Measurements from ENCODE around the gene CREB3L2.

The CREB3L2 gene

DNA sequence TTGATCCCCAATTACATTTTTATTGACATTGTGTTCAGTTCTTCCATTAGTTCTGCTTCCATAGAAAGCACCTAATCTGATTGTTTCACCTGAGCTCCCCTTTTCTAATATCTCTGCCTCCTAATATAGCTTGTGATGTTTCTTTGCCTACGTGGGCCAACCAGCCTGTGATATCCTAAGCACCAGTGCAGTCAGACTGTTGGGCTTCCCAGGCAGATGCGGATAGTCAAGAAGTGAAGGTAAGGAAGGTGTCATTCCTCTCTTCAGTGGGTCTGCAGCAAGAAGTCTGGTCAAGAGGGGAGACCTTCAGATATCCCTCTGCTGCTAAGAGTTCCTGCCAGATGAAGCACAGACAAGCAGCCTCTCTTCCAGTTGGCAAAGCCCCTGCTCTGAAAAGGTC is 138.9 kb downstream of the CREB3L2 start:
- no peak for DNase-seq (ENCODE audit: low read depth in 1 of 2, low spot score in 1 of 2)
- no peak overlapping the region for H3K4me3 ChIP-seq (replicated peaks; ENCODE audit: insufficient read depth, low read length)
- TF ChIP-seq, protein P1, sequence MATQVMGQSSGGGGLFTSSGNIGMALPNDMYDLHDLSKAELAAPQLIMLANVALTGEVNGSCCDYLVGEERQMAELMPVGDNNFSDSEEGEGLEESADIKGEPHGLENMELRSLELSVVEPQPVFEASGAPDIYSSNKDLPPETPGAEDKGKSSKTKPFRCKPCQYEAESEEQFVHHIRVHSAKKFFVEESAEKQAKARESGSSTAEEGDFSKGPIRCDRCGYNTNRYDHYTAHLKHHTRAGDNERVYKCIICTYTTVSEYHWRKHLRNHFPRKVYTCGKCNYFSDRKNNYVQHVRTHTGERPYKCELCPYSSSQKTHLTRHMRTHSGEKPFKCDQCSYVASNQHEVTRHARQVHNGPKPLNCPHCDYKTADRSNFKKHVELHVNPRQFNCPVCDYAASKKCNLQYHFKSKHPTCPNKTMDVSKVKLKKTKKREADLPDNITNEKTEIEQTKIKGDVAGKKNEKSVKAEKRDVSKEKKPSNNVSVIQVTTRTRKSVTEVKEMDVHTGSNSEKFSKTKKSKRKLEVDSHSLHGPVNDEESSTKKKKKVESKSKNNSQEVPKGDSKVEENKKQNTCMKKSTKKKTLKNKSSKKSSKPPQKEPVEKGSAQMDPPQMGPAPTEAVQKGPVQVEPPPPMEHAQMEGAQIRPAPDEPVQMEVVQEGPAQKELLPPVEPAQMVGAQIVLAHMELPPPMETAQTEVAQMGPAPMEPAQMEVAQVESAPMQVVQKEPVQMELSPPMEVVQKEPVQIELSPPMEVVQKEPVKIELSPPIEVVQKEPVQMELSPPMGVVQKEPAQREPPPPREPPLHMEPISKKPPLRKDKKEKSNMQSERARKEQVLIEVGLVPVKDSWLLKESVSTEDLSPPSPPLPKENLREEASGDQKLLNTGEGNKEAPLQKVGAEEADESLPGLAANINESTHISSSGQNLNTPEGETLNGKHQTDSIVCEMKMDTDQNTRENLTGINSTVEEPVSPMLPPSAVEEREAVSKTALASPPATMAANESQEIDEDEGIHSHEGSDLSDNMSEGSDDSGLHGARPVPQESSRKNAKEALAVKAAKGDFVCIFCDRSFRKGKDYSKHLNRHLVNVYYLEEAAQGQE (IDR thresholded peaks at IDR 0.05; ENCODE audit: insufficient replicate concordance, low read depth): no peak
- TF ChIP-seq GABPA (IDR thresholded peaks at IDR 0.05; ENCODE audit: low read depth): no peak
- TF ChIP-seq, protein P2, sequence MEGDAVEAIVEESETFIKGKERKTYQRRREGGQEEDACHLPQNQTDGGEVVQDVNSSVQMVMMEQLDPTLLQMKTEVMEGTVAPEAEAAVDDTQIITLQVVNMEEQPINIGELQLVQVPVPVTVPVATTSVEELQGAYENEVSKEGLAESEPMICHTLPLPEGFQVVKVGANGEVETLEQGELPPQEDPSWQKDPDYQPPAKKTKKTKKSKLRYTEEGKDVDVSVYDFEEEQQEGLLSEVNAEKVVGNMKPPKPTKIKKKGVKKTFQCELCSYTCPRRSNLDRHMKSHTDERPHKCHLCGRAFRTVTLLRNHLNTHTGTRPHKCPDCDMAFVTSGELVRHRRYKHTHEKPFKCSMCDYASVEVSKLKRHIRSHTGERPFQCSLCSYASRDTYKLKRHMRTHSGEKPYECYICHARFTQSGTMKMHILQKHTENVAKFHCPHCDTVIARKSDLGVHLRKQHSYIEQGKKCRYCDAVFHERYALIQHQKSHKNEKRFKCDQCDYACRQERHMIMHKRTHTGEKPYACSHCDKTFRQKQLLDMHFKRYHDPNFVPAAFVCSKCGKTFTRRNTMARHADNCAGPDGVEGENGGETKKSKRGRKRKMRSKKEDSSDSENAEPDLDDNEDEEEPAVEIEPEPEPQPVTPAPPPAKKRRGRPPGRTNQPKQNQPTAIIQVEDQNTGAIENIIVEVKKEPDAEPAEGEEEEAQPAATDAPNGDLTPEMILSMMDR (IDR thresholded peaks at IDR 0.05; ENCODE audit: insufficient read depth, low read length): no peak
- TF ChIP-seq SPI1 (IDR thresholded peaks at IDR 0.05; ENCODE audit: borderline replicate concordance, low read depth): no peak
- no peak for TF ChIP-seq POLR2AphosphoS5 (IDR thresholded peaks at IDR 0.05; ENCODE audit: low read depth)
- no peaks in the 10 kb centered on the region for H3K27me3 ChIP-seq (ENCODE audit: insufficient read depth, poor library complexity, severe bottlenecking)
- H3K27ac ChIP-seq (replicated peaks): no peak overlapping the region

DNA sequence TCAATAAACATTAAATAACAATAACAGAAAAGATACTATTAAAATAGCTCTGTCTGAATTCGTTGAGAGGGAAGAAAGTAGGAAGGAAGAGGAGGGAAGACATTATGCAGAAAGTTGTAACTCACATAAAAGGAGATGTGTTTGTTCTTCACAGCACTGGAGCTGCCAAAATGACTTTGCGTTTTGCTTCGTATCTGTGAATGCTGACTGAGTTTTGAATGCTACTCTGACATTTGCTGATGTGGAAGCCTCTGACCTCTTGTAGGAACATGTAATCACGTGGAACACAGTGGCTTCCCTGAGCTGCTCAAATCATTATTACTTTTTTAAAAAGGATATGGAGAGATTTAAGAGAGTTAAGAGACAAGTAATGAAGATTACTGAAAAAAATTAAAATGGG is 139.5 kb downstream of the CREB3L2 start:
- no peak for DNase-seq (ENCODE audit: low read depth in 1 of 2, low spot score in 1 of 2)
- Histone ChIP-seq H3K4me3 (replicated peaks; ENCODE audit: insufficient read depth, low read length) (no peak overlapping the region), H3K27me3 (ENCODE audit: insufficient read depth, poor library complexity, severe bottlenecking) (no peaks in the 10 kb centered on the region), H3K27ac (replicated peaks) (no peak overlapping the region)
- TF ChIP-seq GABPA (IDR thresholded peaks at IDR 0.05; ENCODE audit: low read depth): no peak
- no peak for TF ChIP-seq POLR2AphosphoS5 (IDR thresholded peaks at IDR 0.05; ENCODE audit: low read depth)
- TF ChIP-seq SPI1 (IDR thresholded peaks at IDR 0.05; ENCODE audit: borderline replicate concordance, low read depth): no peak
- TF ChIP-seq, protein P2 (IDR thresholded peaks at IDR 0.05; ENCODE audit: insufficient read depth, low read length): no peak
- TF ChIP-seq, protein P1 (IDR thresholded peaks at IDR 0.05; ENCODE audit: insufficient replicate concordance, low read depth): no peak

DNA sequence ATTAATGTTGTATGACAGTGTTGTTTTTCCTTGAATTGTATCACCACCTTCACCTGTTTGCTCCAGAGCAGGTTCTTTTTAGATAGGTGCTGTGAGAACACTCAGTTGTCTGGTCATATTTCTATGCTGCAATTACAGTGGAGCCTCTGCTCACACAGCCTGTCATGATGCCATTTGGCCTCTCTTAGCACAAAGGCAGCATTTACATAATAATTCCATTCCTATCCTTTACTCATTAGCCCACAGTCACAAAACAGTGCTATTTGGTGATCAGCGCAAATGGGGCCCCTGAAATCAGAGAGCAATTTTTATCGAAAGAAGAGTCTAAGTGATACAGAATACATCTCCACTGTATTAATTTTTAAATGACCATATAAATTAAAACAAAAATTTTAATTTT is 141.3 kb downstream of the CREB3L2 start:
- DNase-seq (ENCODE audit: low read depth in 1 of 2, low spot score in 1 of 2): no peak
- H3K4me3 ChIP-seq (replicated peaks; ENCODE audit: insufficient read depth, low read length): no peak overlapping the region
- H3K27ac ChIP-seq (replicated peaks): no peak overlapping the region
- TF ChIP-seq, protein P1 (IDR thresholded peaks at IDR 0.05; ENCODE audit: insufficient replicate concordance, low read depth): no peak
- TF ChIP-seq POLR2AphosphoS5 (IDR thresholded peaks at IDR 0.05; ENCODE audit: low read depth) (no peak), GABPA (IDR thresholded peaks at IDR 0.05; ENCODE audit: low read depth) (no peak), SPI1 (IDR thresholded peaks at IDR 0.05; ENCODE audit: borderline replicate concordance, low read depth) (no peak)
- TF ChIP-seq, protein P2 (IDR thresholded peaks at IDR 0.05; ENCODE audit: insufficient read depth, low read length): no peak
- no peaks in the 10 kb centered on the region for H3K27me3 ChIP-seq (ENCODE audit: insufficient read depth, poor library complexity, severe bottlenecking)

Data from HL-60 (cell line).